GM23248 (cell line): ENCODE measurements around the gene PRR19. TPM values are rescaled to one million over a fixed set of nuclear protein-coding genes. Genes with fewer than 3 reads are reported as not detected.
A peak's percentile ranks its signal among the peaks of the same experiment; 100 is the strongest.

Experiments
- DNase-seq: peaks from one replicate; pipeline ENCODE4 v3.0.0-alpha.2; 2015
- H2AFZ ChIP-seq: fragments of 200-600 bp; sonication (generic); 2 replicates; pipeline ENCODE4 v1.6.1; 2016; ENCODE audit warnings: antibody characterized with exemption
- H3F3A ChIP-seq: fragments of 200-600 bp; sonication (generic); 2 replicates; pipeline ENCODE4 v1.6.1; 2016; ENCODE audit warnings: mild to moderate bottlenecking, antibody characterized with exemption, mixed run types; ENCODE audit not compliant: insufficient read depth
- H3K27ac ChIP-seq: fragments of 200-600 bp; sonication (generic); 2 replicates; pipeline ENCODE4 v1.5.1; 2016; ENCODE audit warnings: mild to moderate bottlenecking
- H3K27me3 ChIP-seq: fragments of 200-600 bp; sonication (generic); replicated peaks from 2 replicates; pipeline ENCODE4 v1.6.1; 2016; ENCODE audit warnings: mild to moderate bottlenecking; ENCODE audit not compliant: insufficient read depth
- H3K36me3 ChIP-seq: fragments of 200-600 bp; sonication (generic); 2 replicates; pipeline ENCODE4 v1.6.1; 2016; ENCODE audit warnings: low read depth, mild to moderate bottlenecking
- H3K4me1 ChIP-seq: fragments of 200-600 bp; sonication (generic); 2 replicates; pipeline ENCODE4 v1.6.1; 2016; ENCODE audit warnings: mild to moderate bottlenecking; ENCODE audit not compliant: insufficient read depth
- H3K4me2 ChIP-seq: fragments of 200-600 bp; sonication (generic); one replicate; pipeline ENCODE4 v1.6.1; 2016; ENCODE audit warnings: mild to moderate bottlenecking; ENCODE audit not compliant: unreplicated experiment
- H3K4me3 ChIP-seq: fragments of 200-600 bp; sonication (generic); 2 replicates; pipeline ENCODE4 v1.5.1; 2016; ENCODE audit warnings: mild to moderate bottlenecking
- H3K79me2 ChIP-seq: fragments of 200-600 bp; sonication (generic); 2 replicates; pipeline ENCODE4 v1.6.1; 2016; ENCODE audit warnings: mild to moderate bottlenecking; ENCODE audit not compliant: insufficient read depth
- H3K9ac ChIP-seq: fragments of 200-600 bp; sonication (generic); 2 replicates; pipeline ENCODE4 v1.6.1; 2016; ENCODE audit warnings: mild to moderate bottlenecking
- H3K9me2 ChIP-seq: fragments of 200-600 bp; sonication (generic); 2 replicates; pipeline ENCODE4 v1.6.1; 2016; ENCODE audit warnings: mixed run types, mild to moderate bottlenecking, moderate library complexity; ENCODE audit not compliant: insufficient read depth
- H3K9me3 ChIP-seq: fragments of 200-600 bp; sonication (generic); one replicate; pipeline ENCODE4 v1.6.1; 2017; ENCODE audit warnings: low read depth
- H4K20me1 ChIP-seq: fragments of 200-600 bp; sonication (generic); 2 replicates; pipeline ENCODE4 v1.6.0; 2016; ENCODE audit not compliant: insufficient read depth
- EZH2 ChIP-seq: fragments of 200-600 bp; sonication (generic); IDR thresholded peaks from 2 replicates; pipeline ENCODE4 v1.6.1; 2018; ENCODE audit warnings: antibody characterized with exemption, mild to moderate bottlenecking; ENCODE audit not compliant: insufficient read depth, poor library complexity, severe bottlenecking
- EZH2phosphoT487 ChIP-seq: fragments of 200-600 bp; sonication (generic); IDR thresholded peaks from 2 replicates; pipeline ENCODE4 v1.6.1; 2018; ENCODE audit warnings: antibody characterized with exemption, moderate library complexity, mild to moderate bottlenecking, low read depth; ENCODE audit not compliant: insufficient read depth
- WGBS, 2 experiments: methylation state at CpG; one replicate each; pipeline ENCODE4 v1.1.6; 2015 to 2017; ENCODE audit warnings: low lambda C conversion rate in 2 of 2, low coverage in 1 of 2; ENCODE audit errors: missing lambda C conversion rate in 2 of 2; 5-methylcytosine and 5-hydroxymethylcytosine counted together
- in situ Hi-C: fragments of 300-500 bp; cut with MboI; formaldehyde crosslinking; loops from 2 replicates; pipeline ENCODE4 v1.15.0; 2020
- polyA plus RNA-seq: library from polyadenylated mRNA; unstranded; fragments of >200 nt; fragmentation: Nextera tagmentation; extraction: Ambion mirVana; gene quantifications from 2 replicates; pipeline ENCODE4 v1.2.1, GENCODE V29; 2016
- total RNA-seq: library from RNA; depleted of rRNA; stranded (reverse); fragments of >200 nt; shearing (Covaris generic); gene quantifications from 2 replicates; pipeline ENCODE4 v1.2.3, GENCODE V29; 2014

PRR19 gene
- total and polyA plus RNA-seq, 2 experiments from 2014 or later = 1.1 TPM

DNA sequence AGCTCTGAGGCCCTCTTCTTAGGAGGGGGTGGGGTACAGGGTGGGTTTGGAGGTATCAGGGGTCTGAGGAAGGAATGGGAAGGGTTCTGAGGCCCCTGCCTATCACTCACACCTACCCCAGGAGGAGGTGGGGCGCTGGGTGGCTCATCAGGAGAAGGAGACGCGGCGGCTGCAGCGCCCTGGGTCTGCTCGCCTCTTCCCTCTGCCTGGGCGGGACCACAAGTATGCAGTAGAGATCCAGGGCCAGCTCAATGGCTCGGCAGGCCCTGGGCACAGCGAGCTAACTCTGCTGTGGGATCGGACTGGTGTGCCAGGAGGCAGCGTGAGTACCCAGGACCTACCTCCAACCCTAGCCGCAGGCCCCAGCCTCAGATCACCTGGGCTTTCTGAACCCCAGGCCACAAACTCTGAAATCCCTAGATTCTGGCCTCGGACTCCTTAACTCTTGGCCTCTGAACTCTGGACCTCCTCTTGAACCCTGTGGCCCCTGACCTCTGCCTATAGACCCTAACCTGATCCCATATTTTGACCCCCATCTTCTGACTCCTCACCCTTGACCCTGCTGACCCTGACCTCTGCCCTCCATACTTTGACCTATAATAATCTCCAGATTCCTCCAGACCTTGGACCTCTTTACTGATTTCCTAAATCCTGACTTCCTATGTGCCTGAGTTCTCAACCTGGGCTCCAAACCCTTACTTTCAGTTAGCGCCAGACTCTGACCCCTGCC, 47.6 kb downstream of the PRR19 start:
- WGBS, 2 experiments = 96 to 97% methylated on average over 12 to 14 of the region's 14 CpGs

GRCh38 chr19:42350417-42350816, 48.5 kb downstream of the PRR19 start:
- Histone ChIP-seq H3K9me2 (no peaks in the 10 kb centered on the region), H2AFZ (no peak overlapping the region), H3K9me3 (no peaks in the 10 kb centered on the region), H3K9ac (no peak overlapping the region), H4K20me1 (no peaks in the 10 kb centered on the region), H3K79me2 (no peaks in the 10 kb centered on the region), H3K36me3 (no peaks in the 10 kb centered on the region), H3K4me3 (no peak overlapping the region), H3K4me2 (no peak overlapping the region), H3F3A (peaks cover 5% of the 10 kb centered on the region), H3K27me3 (no peaks in the 10 kb centered on the region), H3K27ac (no peak overlapping the region), H3K4me1 (no peaks in the 10 kb centered on the region)
- TF ChIP-seq EZH2phosphoT487 (no peak), EZH2 (no peak)
- in situ Hi-C loops = no loop called here
- WGBS, 2 experiments = 86 to 94% methylated on average over 3 of the region's 3 CpGs
- DNase-seq = no peak

More for the DNA sequence above, 47.6 kb downstream of the PRR19 start:
- no peaks in the 10 kb centered on the region for H4K20me1 ChIP-seq
- H3F3A ChIP-seq = peaks cover 6% of the 10 kb centered on the region
- H3K4me3 ChIP-seq = no peak overlapping the region
- no peak overlapping the region for H3K4me2 ChIP-seq
- no peaks in the 10 kb centered on the region for H3K27me3 ChIP-seq
- H3K9me3 ChIP-seq = no peaks in the 10 kb centered on the region
- no peak overlapping the region for H3K27ac ChIP-seq
- no peak for TF ChIP-seq EZH2
- TF ChIP-seq EZH2phosphoT487 = no peak
- H3K9me2 ChIP-seq = no peaks in the 10 kb centered on the region
- in situ Hi-C loops = no loop called here
- DNase-seq = no peak
- H3K36me3 ChIP-seq = no peaks in the 10 kb centered on the region
- H2AFZ ChIP-seq = no peak overlapping the region
- H3K4me1 ChIP-seq = no peaks in the 10 kb centered on the region
- H3K9ac ChIP-seq = no peak overlapping the region
- H3K79me2 ChIP-seq = no peaks in the 10 kb centered on the region

GRCh38 chr19:42351079-42351735, 49.3 kb downstream of the PRR19 start:
- H3K9me2 ChIP-seq = no peaks in the 10 kb centered on the region
- DNase-seq = no peak
- WGBS, 2 experiments = 90 to 95% methylated on average over 12 to 21 of the region's 21 CpGs
- no peaks in the 10 kb centered on the region for H3K4me1 ChIP-seq
- no peaks in the 10 kb centered on the region for H3F3A ChIP-seq
- no peaks in the 10 kb centered on the region for H3K79me2 ChIP-seq
- H3K9ac ChIP-seq = no peak overlapping the region
- no peaks in the 10 kb centered on the region for H3K36me3 ChIP-seq
- no peaks in the 10 kb centered on the region for H4K20me1 ChIP-seq
- no peaks in the 10 kb centered on the region for H3K9me3 ChIP-seq
- no peak for TF ChIP-seq EZH2
- no peak for TF ChIP-seq EZH2phosphoT487
- H3K4me3 ChIP-seq = no peak overlapping the region
- H3K4me2 ChIP-seq = no peak overlapping the region
- no peaks in the 10 kb centered on the region for H3K27me3 ChIP-seq
- no peak overlapping the region for H2AFZ ChIP-seq
- no peak overlapping the region for H3K27ac ChIP-seq
- in situ Hi-C loops = no loop called here

DNA sequence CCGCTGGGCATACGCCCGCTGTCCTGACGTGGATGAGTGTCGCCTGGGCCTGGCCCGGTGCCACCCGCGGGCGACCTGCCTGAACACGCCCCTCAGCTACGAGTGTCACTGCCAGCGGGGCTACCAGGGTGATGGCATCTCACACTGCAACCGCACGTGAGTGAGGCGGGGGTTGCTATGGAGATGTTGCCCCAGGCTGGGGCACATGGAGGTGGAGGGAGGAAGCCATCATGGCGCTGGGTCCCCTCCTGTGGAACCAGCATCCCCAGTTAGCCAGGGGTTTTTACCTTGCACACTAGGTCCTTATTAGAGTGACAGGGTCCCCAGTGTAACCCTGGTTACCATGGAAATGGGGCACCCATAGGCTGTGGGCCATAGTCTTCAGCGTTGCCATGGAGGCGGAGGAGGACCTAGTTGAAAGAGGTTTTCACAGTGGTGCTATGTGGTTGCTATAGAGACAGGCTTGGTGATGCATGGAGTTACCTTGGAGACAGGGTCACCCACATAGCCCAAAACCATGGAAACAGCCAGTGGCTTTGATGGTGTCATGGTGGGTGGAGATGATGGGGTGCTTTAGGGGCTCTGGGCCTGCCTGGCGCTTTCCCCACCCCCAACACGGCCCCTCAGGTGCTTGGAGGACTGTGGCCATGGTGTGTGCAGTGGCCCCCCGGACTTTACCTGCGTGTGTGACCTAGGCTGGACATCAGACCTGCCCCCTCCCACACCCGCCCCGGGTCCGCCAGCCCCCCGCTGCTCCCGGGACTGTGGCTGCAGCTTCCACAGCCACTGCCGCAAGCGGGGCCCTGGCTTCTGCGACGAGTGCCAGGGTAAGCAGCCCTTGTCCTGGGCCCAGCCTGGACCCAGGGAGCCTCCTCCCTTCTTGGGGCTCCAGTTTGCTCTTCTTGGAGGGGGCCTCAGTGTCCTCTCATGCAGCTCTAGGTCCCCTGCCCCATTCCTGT, 50.6 kb downstream of the PRR19 start:
- DNase-seq = peak; percentile 41
- no peaks in the 10 kb centered on the region for H3K9me3 ChIP-seq
- no peak for TF ChIP-seq EZH2phosphoT487
- H3K79me2 ChIP-seq = no peaks in the 10 kb centered on the region
- H3K4me3 ChIP-seq = no peak overlapping the region
- H3K4me2 ChIP-seq = no peak overlapping the region
- no peaks in the 10 kb centered on the region for H3K4me1 ChIP-seq
- no peak overlapping the region for H2AFZ ChIP-seq
- in situ Hi-C loops = no loop called here
- no peaks in the 10 kb centered on the region for H3K36me3 ChIP-seq
- no peaks in the 10 kb centered on the region for H3F3A ChIP-seq
- H3K9me2 ChIP-seq = no peaks in the 10 kb centered on the region
- 84 to 86% methylated on average over 23 to 30 of the region's 31 CpGs for WGBS, 2 experiments
- no peak overlapping the region for H3K27ac ChIP-seq
- H3K9ac ChIP-seq = no peak overlapping the region
- H4K20me1 ChIP-seq = no peaks in the 10 kb centered on the region
- no peaks in the 10 kb centered on the region for H3K27me3 ChIP-seq
